HepG2 (cell line): ENCODE data around the gene PPP4R1. TPM values are rescaled to one million over a fixed set of nuclear protein-coding genes. Genes with fewer than 3 reads are reported as not detected.

Source experiments
- ATAC-seq: fragments of 200-7000 bp; cut with Tn5 transposase; 3 replicates; pipeline ENCODE4 v1.9.1; 2020; ENCODE audit warnings: mild to moderate bottlenecking, moderate library complexity
- BruUV-seq: library from RNA; stranded (reverse); fragments of 400-500 nt; replicated peaks from 2 replicates; lab custom pipeline; 2021; lab: Mats Ljungman, UMichigan
- CTCF ChIA-PET: fragments of 300-600 bp; formaldehyde crosslinking; extraction: SDS; loops from one replicate; lab custom pipeline; 2021; ENCODE audit warnings: low total read pairs, inconsistent platforms, low intra/inter-chr PET ratio; lab: Yijun Ruan, JAX
- POLR2A ChIA-PET: fragments of 350-600 bp; sonication (Branson Sonifier 250); formaldehyde crosslinking; loops from one replicate; lab custom pipeline; 2020; ENCODE audit warnings: antibody characterized with exemption, inconsistent platforms; lab: Yijun Ruan, JAX
- DNase-seq: peaks from one replicate; pipeline ENCODE4 v3.0.0-alpha.2; 2015; ENCODE audit warnings: low spot score
- FAIRE-seq: peaks from 3 replicates; lab custom pipeline; 2011; peaks lifted over from hg19 to GRCh38; lab: Jason Lieb, UNC
- H2AFZ ChIP-seq: one replicate; pipeline ENCODE4 v1.6.1; 2011; ENCODE audit warnings: low read length, inconsistent platforms
- H3K27ac ChIP-seq: fragments of 300-600 bp; 3 replicates; pipeline ENCODE4 v1.8.0; 2011; ENCODE audit warnings: mixed run types, mild to moderate bottlenecking, mixed read lengths, low read length, inconsistent platforms; ENCODE audit not compliant: insufficient read depth; ENCODE audit errors: extremely low read length
- H3K27me3 ChIP-seq, 2 experiments: fragments of 200-600 bp in 1 of 2; 2 replicates in 1 of 2; 3 replicates in 1 of 2; pipeline versions ENCODE4 v1.6.0 to v1.8.0; 2011; ENCODE audit warnings: low read length in 2 of 2, mild to moderate bottlenecking in 2 of 2, moderate library complexity in 2 of 2, inconsistent platforms in 1 of 2; ENCODE audit not compliant: insufficient read depth in 2 of 2, control insufficient read depth in 1 of 2
- H3K36me3 ChIP-seq, 2 experiments: fragments of 200-600 bp in 1 of 2; replicated peaks in 1 of 2; 2 replicates in 1 of 2; 3 replicates in 1 of 2; pipeline versions ENCODE4 v1.5.1 to v1.8.0; 2011; ENCODE audit warnings: low read length in 2 of 2, inconsistent platforms in 1 of 2; ENCODE audit not compliant: insufficient read depth in 2 of 2, control insufficient read depth in 1 of 2
- H3K4me1 ChIP-seq: 2 replicates; pipeline ENCODE4 v1.5.1; 2012; ENCODE audit warnings: low read length, inconsistent platforms; ENCODE audit not compliant: insufficient read depth
- H3K4me2 ChIP-seq: 2 replicates; pipeline ENCODE4 v1.6.0; 2011; ENCODE audit warnings: low read depth, low read length, inconsistent platforms
- H3K4me3 ChIP-seq, 3 experiments: fragments of 200-600 bp in 1 of 3; sonication (generic), shearing (Covaris generic) in 1 of 3; replicated peaks in 1 of 3; 2 replicates each; pipeline ENCODE4 v1.5.1; 2011 to 2016; ENCODE audit warnings: low read length in 3 of 3, inconsistent platforms in 2 of 3, low read depth in 2 of 3, mild to moderate bottlenecking in 2 of 3, control low read depth in 1 of 3, mixed read lengths in 1 of 3; ENCODE audit not compliant: insufficient read depth in 1 of 3
- H3K79me2 ChIP-seq: one replicate; pipeline ENCODE4 v1.6.1; 2011; ENCODE audit warnings: low read length, inconsistent platforms; ENCODE audit not compliant: insufficient read depth
- H3K9ac ChIP-seq: 2 replicates; pipeline ENCODE4 v1.6.0; 2011; ENCODE audit warnings: mild to moderate bottlenecking, low read depth, low read length, inconsistent platforms; ENCODE audit not compliant: insufficient read depth
- H3K9me3 ChIP-seq: 2 replicates; pipeline ENCODE4 v1.5.1; 2012; ENCODE audit warnings: mild to moderate bottlenecking, low read length
- H4K20me1 ChIP-seq: 2 replicates; pipeline ENCODE4 v1.6.0; 2011; ENCODE audit warnings: inconsistent platforms, mild to moderate bottlenecking, low read length, moderate library complexity; ENCODE audit not compliant: insufficient read depth
- ARID5B ChIP-seq: IDR thresholded peaks from 2 replicates; pipeline ENCODE4 v1.4.0; 2020; ENCODE audit warnings: mild to moderate bottlenecking, missing genetic modification reagents
- JUNB ChIP-seq: sonication (generic); formaldehyde crosslinking; IDR thresholded peaks from 2 replicates; pipeline ENCODE4 v1.8.0; 2022; ENCODE audit warnings: missing genetic modification reagents, mild to moderate bottlenecking, borderline replicate concordance
- RBM39 ChIP-seq: fragments of 200-400 bp; formaldehyde crosslinking; IDR thresholded peaks from one replicate; pipeline ENCODE4 v1.6.1; 2018; ENCODE audit warnings: antibody characterized with exemption, mild to moderate bottlenecking, low read depth, low read length; ENCODE audit not compliant: poor library complexity, severe bottlenecking
- SNAPC2 ChIP-seq: sonication (generic); formaldehyde crosslinking; IDR thresholded peaks from 2 replicates; pipeline ENCODE4 v1.8.1; 2022; ENCODE audit warnings: mild to moderate bottlenecking, missing genetic modification reagents
- ZNF33A ChIP-seq: sonication (generic); formaldehyde crosslinking; IDR thresholded peaks from 2 replicates; pipeline ENCODE4 v1.5.1; 2020; ENCODE audit warnings: missing genetic modification reagents, mild to moderate bottlenecking, moderate library complexity, borderline replicate concordance
- ZNF446 ChIP-seq: sonication (generic); formaldehyde crosslinking; IDR thresholded peaks from 2 replicates; pipeline ENCODE4 v1.5.0; 2020; ENCODE audit warnings: mild to moderate bottlenecking, missing genetic modification reagents
- ZNF75D ChIP-seq: sonication (generic); formaldehyde crosslinking; IDR thresholded peaks from 2 replicates; pipeline ENCODE4 v1.8.1; 2023; ENCODE audit warnings: missing genetic modification reagents, mild to moderate bottlenecking, borderline replicate concordance
- ZNF891 ChIP-seq: sonication (generic); formaldehyde crosslinking; IDR thresholded peaks from 2 replicates; pipeline ENCODE4 v1.5.0; 2020; ENCODE audit warnings: mild to moderate bottlenecking, missing genetic modification reagents
- ZSCAN5A ChIP-seq: sonication (generic); formaldehyde crosslinking; IDR thresholded peaks from 2 replicates; pipeline ENCODE4 v1.8.0; 2022; ENCODE audit warnings: mild to moderate bottlenecking, missing genetic modification reagents, borderline replicate concordance
- WGBS: methylation state at CpG from one replicate; pipeline ENCODE4 v1.1.6; 2017; ENCODE audit warnings: low lambda C conversion rate; 5-methylcytosine and 5-hydroxymethylcytosine counted together
- in situ Hi-C: cut with HindIII; loops from 2 replicates; pipeline ENCODE4 v1.10.0; 2017; ENCODE audit warnings: low pct_unique_long_range_greater_than_20kb; ENCODE audit not compliant: extremely low pct_ligation_motif_present
- intact Hi-C: fragments of 100-400 bp; cut with micrococcal nuclease; formaldehyde crosslinking; loops from one replicate; pipeline ENCODE4 v1.10.0; 2022; ENCODE audit not compliant: unreplicated experiment
- polyA plus RNA-seq, 8 experiments: library from polyadenylated mRNA; depleted of rRNA in 3 of 8; stranded (reverse) in 7 of 8; unstranded in 1 of 8; fragments of >200 nt; fragmentation: Illumina TruSeq in 4 of 8; extraction: Trizol in 4 of 8; gene quantifications; 2 replicates each; pipeline versions ENCODE4 v1.2.1 to v1.2.3, GENCODE V29; 2011 to 2016; ENCODE audit warnings: low read depth in 4 of 8, missing spikeins in 1 of 8, mixed read lengths in 1 of 8; ENCODE audit not compliant: insufficient read depth in 1 of 8
- total RNA-seq, 5 experiments: library from RNA; depleted of rRNA; stranded (reverse); fragments of >200 nt; fragmentation: Illumina TruSeq; extraction: Trizol; gene quantifications; 2 replicates each; pipeline ENCODE4 v1.2.3, GENCODE V29; 2016; ENCODE audit warnings: low read depth in 1 of 5

PPP4R1 gene
- total and polyA plus RNA-seq, 2 of the 13 experiments (the other 11 are each of a cell fraction or from before 2014, with no cell fraction given) = 66.5 to 72.4 TPM

- TF ChIP-seq SNAPC2 (no peak), ZNF891 (CRISPR knock-in tag) (no peak), ZNF75D (CRISPR knock-in tag) (no peak), ZNF446 (CRISPR knock-in tag) (no peak), RBM39 (no peak), ZSCAN5A (no peak), JUNB (CRISPR knock-in tag) (no peak), ZNF33A (CRISPR knock-in tag) (no peak), ARID5B (CRISPR knock-in tag) (no peak)
- ATAC-seq (no peak), DNase-seq (no peak), FAIRE-seq (no peak)
- Histone ChIP-seq H3K4me2 (no peak overlapping the region), H3K4me1 (no peaks in the 10 kb centered on the region), H3K27me3 (no peaks in the 10 kb centered on the region), H3K27ac (no peak overlapping the region), H3K36me3 (peaks cover 31 to 68% of the 10 kb centered on the region in 2 experiments), H3K9ac (no peak overlapping the region), H2AFZ (no peak overlapping the region), H3K4me3 (no peak overlapping the region), H3K79me2 (no peaks in the 10 kb centered on the region), H3K9me3 (no peaks in the 10 kb centered on the region), H4K20me1 (no peaks in the 10 kb centered on the region)
- no TSS peak for BruUV-seq
- WGBS = 96% methylated on average over 7 of the region's 7 CpGs
- ChIA-PET POLR2A (no interaction called here), CTCF (no interaction called here)
- in situ Hi-C loops (no loop called here), intact Hi-C loops (no loop called here)
These were observed 66.6 kb downstream of the PPP4R1 start for GRCh38 chr18:9547782-9548181.
